NT2/D1 (cell line): ENCODE data around the gene UBE2K.
"Not testable (repeated sequence)": the region's sequence is repeated elsewhere in the genome, so short reads cannot be mapped to it uniquely, and the experiment has no call there.

Source experiments
- SUZ12 ChIP-seq: IDR thresholded peaks from 2 replicates; pipeline ENCODE4 v1.6.1; 2011; ENCODE audit not compliant: insufficient read length, insufficient read depth; ENCODE audit errors: extremely low read depth
- YY1 ChIP-seq: IDR thresholded peaks from 2 replicates; pipeline ENCODE4 v1.6.1; 2011; ENCODE audit not compliant: insufficient read length, insufficient read depth
- ZNF274 ChIP-seq: IDR thresholded peaks from 2 replicates; pipeline ENCODE4 v1.6.1; 2011; ENCODE audit warnings: mild to moderate bottlenecking, low read depth, low read length

- TF ChIP-seq YY1, ZNF274, SUZ12: not testable (repeated sequence)
Measured at GRCh38 chr4:39717743-39718142, 19.8 kb downstream of the UBE2K start.
